Stimulated activated CD4-positive, alpha-beta T cell treated with anti-CD3 and anti-CD28 coated beads, TNF-alpha, amount 100 ng/mL, for 4 hours (primary cell): ENCODE measurements around the gene CCL15.

ENCODE experiments used
- DNase-seq, 3 experiments: peaks; one replicate each; pipeline ENCODE4 v3.0.0-alpha.2; 2020; ENCODE audit warnings: low read depth in 3 of 3

CCL15 gene

DNA sequence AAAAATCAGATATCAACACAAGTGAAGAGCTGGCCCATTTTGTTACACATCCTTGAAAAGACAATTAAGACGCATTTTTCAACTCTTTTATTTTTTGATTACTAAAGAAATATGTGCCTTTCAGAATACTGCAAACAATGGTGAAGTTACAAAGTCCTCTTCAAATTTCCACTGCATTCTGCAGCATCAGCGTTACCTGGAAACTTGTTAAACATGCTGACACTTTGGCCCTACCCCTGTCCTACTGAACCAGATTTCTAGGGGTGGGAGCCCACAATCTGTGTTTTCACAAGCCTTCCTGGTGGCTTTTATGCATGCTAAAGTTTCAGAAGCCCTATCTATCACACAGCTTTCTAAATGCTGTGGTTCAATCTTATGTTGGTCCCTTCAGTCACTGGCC lies 10.3 kb downstream of the CCL15 start:
- DNase-seq: no peak

GRCh38 chr17:35988164-35988563 lies 13.2 kb downstream of the CCL15 start:
- DNase-seq: no peak

- no peak for DNase-seq
These were observed 14.7 kb downstream of the CCL15 start, which contains the start of gene CCL14 for GRCh38 chr17:35986643-35987042. Gene CCL14 (minus strand): TSS chr17:35986729. CDS start chr17:35986649, 80 bp downstream.

GRCh38 chr17:35984140-35984539 lies 17.2 kb downstream of the CCL15 start:
- DNase-seq: no peak

- DNase-seq: no peak
These were observed 18.8 kb downstream of the CCL15 start for GRCh38 chr17:35982409-35983191.

- DNase-seq: no peak
These were observed 19.4 kb downstream of the CCL15 start for GRCh38 chr17:35981908-35982330.

- DNase-seq: no peak
These were observed 20.1 kb downstream of the CCL15 start, which contains the start of gene CCL16 for GRCh38 chr17:35981246-35981645. Gene CCL16 (minus strand): TSS chr17:35981497. CDS start chr17:35981420, 77 bp downstream.

GRCh38 chr17:35978346-35978745 lies 23.0 kb downstream of the CCL15 start:
- DNase-seq: no peak

- DNase-seq: no peak
These were observed 23.8 kb downstream of the CCL15 start for GRCh38 chr17:35977509-35977908.

GRCh38 chr17:35973333-35974260 lies 27.8 kb downstream of the CCL15 start:
- DNase-seq: no peak

DNA sequence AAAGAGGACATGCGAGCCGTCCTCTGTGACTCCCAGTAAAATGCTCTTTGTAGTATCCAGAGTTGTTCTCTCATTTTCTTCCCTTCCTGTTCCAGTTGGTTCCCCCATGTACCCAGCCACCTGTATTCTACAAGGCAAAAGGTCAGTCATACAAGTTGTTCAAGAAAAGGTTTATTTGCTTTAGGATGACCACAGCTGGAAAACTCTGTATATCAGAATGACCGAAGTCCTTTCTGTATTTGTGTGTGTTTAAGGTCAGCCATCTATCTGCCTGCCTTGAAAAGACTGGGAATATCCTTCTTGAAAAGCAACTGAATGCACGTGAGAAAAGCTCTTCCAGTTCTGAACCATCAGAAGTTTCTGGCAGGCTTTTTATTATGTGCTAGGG lies 28.4 kb downstream of the CCL15 start:
- DNase-seq: no peak

DNA sequence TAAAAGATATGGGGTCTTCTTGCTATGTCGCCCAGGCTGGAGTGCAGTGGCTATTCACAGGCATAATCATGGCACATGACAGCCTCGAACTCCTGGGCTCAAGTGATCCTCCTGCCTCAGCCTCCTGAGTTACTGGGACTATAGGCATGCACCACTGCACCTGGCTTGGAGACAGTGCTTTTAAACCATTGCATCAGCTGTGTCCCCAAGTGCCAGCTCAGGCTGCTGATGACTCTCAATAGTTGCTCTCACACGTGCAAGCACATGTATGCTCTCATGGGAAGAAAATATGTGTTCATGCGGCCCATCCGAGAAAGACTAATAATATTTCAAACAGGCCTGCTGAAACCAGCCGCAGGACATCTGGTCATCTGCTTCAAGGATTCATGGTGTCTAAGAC lies 28.8 kb downstream of the CCL15 start:
- DNase-seq: no peak

- DNase-seq: no peak
These were observed 29.3 kb downstream of the CCL15 start for GRCh38 chr17:35972066-35972465.

DNA sequence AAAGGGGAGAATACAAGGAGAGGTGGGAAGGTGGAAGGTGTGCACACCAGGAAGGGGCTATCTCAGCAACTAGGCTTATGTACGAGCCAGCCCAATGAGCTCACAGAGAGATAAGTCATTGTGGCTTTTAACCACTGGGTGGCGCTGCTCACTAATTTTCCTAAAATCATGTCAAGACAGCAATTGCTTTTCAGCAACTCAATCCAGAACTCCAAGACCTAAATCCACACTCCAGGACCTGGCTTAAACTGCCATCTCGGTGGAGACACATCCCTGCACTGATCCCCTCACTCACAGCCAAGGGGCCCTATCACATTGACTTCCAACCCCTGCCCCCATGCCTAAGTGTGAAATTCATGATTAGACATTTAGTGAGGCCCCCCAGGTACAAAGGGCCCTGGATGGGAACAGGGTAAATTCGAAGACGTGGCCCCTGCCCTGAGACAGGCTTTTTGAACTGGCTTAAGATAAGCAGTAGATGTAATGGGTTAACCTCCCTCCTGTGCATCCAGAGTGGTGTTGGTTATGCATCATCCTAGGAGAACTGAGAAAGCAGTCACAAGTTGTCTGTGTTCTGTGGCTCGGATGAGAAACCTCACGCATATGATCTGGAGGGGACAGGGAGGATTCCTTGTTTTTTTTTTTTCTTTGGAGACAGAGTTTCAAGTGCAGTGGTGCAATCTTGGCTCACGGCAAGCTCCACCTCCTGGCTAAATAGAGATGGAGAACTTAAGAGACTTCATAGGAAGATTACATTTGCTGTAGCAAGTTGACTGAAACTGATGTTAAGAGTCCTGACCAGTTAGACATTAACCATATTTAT lies 31.6 kb downstream of the CCL15 start:
- DNase-seq: peak; percentile 23 to 37 (median 29)

DNA sequence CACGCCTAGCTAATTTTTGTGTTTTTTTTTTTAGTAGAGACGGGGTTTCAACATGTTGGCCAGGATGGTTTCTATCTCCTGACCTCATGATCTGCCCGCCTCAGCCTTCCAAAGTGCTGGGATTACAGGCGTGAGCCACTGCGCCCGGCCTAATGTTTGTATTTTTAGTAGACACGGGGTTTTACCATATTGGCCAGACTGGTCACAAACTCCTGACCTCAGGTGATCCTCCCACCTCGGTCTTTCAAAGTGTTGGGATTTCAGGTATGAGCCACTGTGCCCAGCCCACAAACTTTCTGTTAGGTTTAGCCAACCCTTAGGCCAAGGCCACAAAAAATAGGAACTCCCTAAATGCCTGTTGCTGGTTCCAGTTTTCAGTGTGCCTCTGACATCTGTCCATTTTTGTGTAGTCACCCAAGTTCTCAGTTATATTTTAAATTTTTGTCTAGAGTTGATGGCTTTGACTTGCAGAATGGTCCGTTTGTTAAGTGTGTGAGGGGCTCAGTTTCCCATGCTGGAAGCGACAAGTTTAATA lies 32.8 kb downstream of the CCL15 start:
- no peak for DNase-seq

DNA sequence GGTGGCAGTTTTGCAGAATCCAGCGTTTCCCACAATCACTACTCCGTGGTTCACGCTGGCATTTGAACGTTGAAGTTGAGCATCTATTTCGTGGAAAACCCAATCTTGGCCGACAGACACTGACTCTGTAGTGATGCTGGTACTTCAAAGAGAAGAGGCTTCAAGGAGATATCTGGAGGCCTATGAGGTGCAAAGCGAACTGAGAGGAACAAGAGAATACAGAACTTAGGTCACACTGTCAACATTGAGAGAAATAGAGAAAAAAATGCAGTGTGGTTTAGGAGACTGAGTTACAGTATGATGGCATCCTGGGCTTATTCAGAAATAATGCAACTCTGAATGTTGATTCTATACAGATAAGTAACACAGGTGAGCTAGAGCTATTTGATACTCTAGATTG lies 36.1 kb downstream of the CCL15 start:
- DNase-seq: no peak

- no peak for DNase-seq
These were observed 37.7 kb downstream of the CCL15 start for GRCh38 chr17:35963663-35964062.

GRCh38 chr17:35953720-35954119 lies 47.6 kb downstream of the CCL15 start:
- DNase-seq: no peak

GRCh38 chr17:35949401-35949800 lies 52.0 kb downstream of the CCL15 start:
- no peak for DNase-seq

- no peak for DNase-seq
These were observed 53.3 kb downstream of the CCL15 start for GRCh38 chr17:35948092-35948491.
